ENCODE results near the gene KLHL3. TPM values are rescaled to one million over a fixed set of nuclear protein-coding genes. Genes with fewer than 3 reads are reported as not detected.
A peak's percentile ranks its signal among the peaks of the same experiment; 100 is the strongest.

Gene KLHL3
- total and polyA plus RNA-seq, 9 of the 15 experiments (the other 6 are each of a cell fraction or from before 2014, with no cell fraction given) = under 0.01 to 1.5 (median 0.22) TPM

- CTCF ChIA-PET (ENCODE audit: low intra/inter-chr PET ratio) = no interaction called here
- in situ Hi-C loops (cut with MboI) = no loop called here
Measured at GRCh38 chr5:137580030-137580429, 155.9 kb downstream of the KLHL3 start.

More at GRCh38 chr5:137580030-137580429, 155.9 kb downstream of the KLHL3 start:
- Histone ChIP-seq H3K36me3 (ENCODE audit: control insufficient read depth, insufficient read depth, low read length) (no peaks in the 10 kb centered on the region), H3K4me1 (replicated peaks in 1 of 2; ENCODE audit: control insufficient read depth in 2 of 2, insufficient read depth in 2 of 2, low read length in 2 of 2) (no peaks in the 10 kb centered on the region), H3K9ac (ENCODE audit: insufficient read depth in 1 of 2, low read depth in 2 of 2, low read length in 2 of 2) (no peak overlapping the region), H3K4me3 (no peak overlapping the region), H3K27me3 (ENCODE audit: control insufficient read depth in 2 of 2, insufficient read depth in 2 of 2, low read length in 2 of 2) (peaks cover 0 to 5% of the 10 kb centered on the region in 2 experiments; a peak in 2 of 5 replicates), H3K9me3 (replicated peaks; ENCODE audit: control insufficient read depth, insufficient read depth, low read depth, low read length) (no peaks in the 10 kb centered on the region), H3K9me1 (ENCODE audit: control insufficient read depth, insufficient read depth, low read length) (no peaks in the 10 kb centered on the region), H3K27ac (ENCODE audit: extremely low read depth, low read depth, low read length) (no peak overlapping the region), H3K79me2 (ENCODE audit: control insufficient read depth, insufficient read depth, low read length) (no peaks in the 10 kb centered on the region), H3K4me2 (ENCODE audit: insufficient read depth, low read length) (no peak overlapping the region), H4K20me1 (replicated peaks; ENCODE audit: control insufficient read depth, insufficient read depth, low read length) (no peaks in the 10 kb centered on the region), H2AFZ (ENCODE audit: low read depth, low read length) (no peak overlapping the region)
- peak; percentile 61 for FAIRE-seq
- POLR2A ChIA-PET = no interaction called here
- 0% methylated on average over 3 of the region's 3 CpGs for WGBS (ENCODE audit: insufficient coverage, low coverage, missing lambda C conversion rate)
- intact Hi-C loops (cut with micrococcal nuclease) = no loop called here
- peak; percentile 58; the same call in 2 of the 3 replicates for ATAC-seq
- no peak for TF ChIP-seq HMGN3 (IDR thresholded peaks at IDR 0.05; ENCODE audit: borderline replicate concordance, extremely low read depth, insufficient read length, low read depth, low read length)
- no peak for TF ChIP-seq MGA (IDR thresholded peaks at IDR 0.05)
- TF ChIP-seq CTCF (IDR thresholded peaks at IDR 0.05 in 2 of 3, conservative IDR thresholded peaks at IDR 0.05 in 1 of 3; ENCODE audit: insufficient read depth in 2 of 3, low read depth in 1 of 3, low read length in 3 of 3) = peak; percentile 27 to 37 (median 37); a peak in 4 of 6 replicates
- peak in 2 of 4 experiments; percentile 4 to 10 for DNase-seq (ENCODE audit: extremely low read depth in 1 of 4, low spot score in 3 of 4)
- BruUV-seq (replicated peaks) = no TSS peak
